Neutrophil (primary cell): ENCODE data around the gene TBC1D17.

Experiments used
- H3K27ac ChIP-seq: fragments of 200-600 bp; sonication (generic); 2 replicates; pipeline ENCODE4 v1.5.1; 2016; ENCODE audit warnings: mild to moderate bottlenecking, moderate library complexity
- H3K27me3 ChIP-seq: fragments of 200-600 bp; sonication (generic); 2 replicates; pipeline ENCODE4 v1.6.0; 2016; ENCODE audit warnings: mild to moderate bottlenecking
- H3K36me3 ChIP-seq: fragments of 200-600 bp; sonication (generic); 2 replicates; pipeline ENCODE4 v1.5.1; 2017
- H3K4me1 ChIP-seq, 2 experiments: fragments of 200-600 bp in 1 of 2; sonication (generic) in 1 of 2; 1 replicate in 1 of 2; 2 replicates in 1 of 2; pipeline versions ENCODE4 v1.5.1 to v1.6.1; 2013 to 2016; ENCODE audit warnings: low read depth in 1 of 2, low read length in 1 of 2, mild to moderate bottlenecking in 1 of 2, moderate library complexity in 1 of 2; ENCODE audit not compliant: control insufficient read depth in 1 of 2, insufficient read depth in 1 of 2
- H3K4me3 ChIP-seq, 2 experiments: fragments of 200-600 bp in 1 of 2; sonication (generic) in 1 of 2; 1 replicate in 1 of 2; 2 replicates in 1 of 2; pipeline ENCODE4 v1.5.1; 2013 to 2016; ENCODE audit warnings: low read depth in 1 of 2, low read length in 1 of 2, mild to moderate bottlenecking in 1 of 2, moderate library complexity in 1 of 2
- H3K9me3 ChIP-seq: fragments of 200-600 bp; sonication (generic); 2 replicates; pipeline ENCODE4 v1.5.1; 2016
- TF ChIP-seq, protein P1 (sequence below): fragments of 200-600 bp; sonication (generic); IDR thresholded peaks from 2 replicates; pipeline ENCODE4 v1.5.1; 2016; ENCODE audit warnings: antibody characterized with exemption

Gene TBC1D17

DNA sequence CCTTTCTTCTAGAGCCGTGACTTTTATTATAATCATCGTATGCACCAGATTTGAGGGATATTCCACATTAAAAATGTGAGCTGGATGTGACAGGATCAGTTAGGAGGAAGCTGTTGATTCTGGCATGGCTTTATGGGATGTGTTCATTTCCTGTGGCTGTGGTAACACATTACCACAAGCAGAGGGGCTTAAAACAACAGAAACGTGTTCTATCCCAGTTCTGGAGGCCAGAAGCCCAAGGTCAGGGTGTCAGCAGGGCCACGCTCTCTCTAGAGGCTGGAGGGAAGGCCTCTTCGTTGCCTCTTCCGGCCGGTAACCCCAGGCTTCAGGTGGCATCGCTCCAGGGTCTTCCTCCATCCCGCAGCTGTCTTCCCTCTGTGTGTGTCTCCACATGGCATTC, 44.9 kb upstream of the TBC1D17 start:
- no peaks in the 10 kb centered on the region for H3K9me3 ChIP-seq
- H3K36me3 ChIP-seq: peaks cover 98% of the 10 kb centered on the region
- H3K4me1 ChIP-seq: peaks cover 29 to 31% of the 10 kb centered on the region in 2 experiments
- H3K4me3 ChIP-seq: peak overlapping the region; percentile 0 to 53
- no peaks in the 10 kb centered on the region for H3K27me3 ChIP-seq
- TF ChIP-seq, protein P1, sequence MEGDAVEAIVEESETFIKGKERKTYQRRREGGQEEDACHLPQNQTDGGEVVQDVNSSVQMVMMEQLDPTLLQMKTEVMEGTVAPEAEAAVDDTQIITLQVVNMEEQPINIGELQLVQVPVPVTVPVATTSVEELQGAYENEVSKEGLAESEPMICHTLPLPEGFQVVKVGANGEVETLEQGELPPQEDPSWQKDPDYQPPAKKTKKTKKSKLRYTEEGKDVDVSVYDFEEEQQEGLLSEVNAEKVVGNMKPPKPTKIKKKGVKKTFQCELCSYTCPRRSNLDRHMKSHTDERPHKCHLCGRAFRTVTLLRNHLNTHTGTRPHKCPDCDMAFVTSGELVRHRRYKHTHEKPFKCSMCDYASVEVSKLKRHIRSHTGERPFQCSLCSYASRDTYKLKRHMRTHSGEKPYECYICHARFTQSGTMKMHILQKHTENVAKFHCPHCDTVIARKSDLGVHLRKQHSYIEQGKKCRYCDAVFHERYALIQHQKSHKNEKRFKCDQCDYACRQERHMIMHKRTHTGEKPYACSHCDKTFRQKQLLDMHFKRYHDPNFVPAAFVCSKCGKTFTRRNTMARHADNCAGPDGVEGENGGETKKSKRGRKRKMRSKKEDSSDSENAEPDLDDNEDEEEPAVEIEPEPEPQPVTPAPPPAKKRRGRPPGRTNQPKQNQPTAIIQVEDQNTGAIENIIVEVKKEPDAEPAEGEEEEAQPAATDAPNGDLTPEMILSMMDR: no peak
- H3K27ac ChIP-seq: peak overlapping the region; percentile 85

DNA sequence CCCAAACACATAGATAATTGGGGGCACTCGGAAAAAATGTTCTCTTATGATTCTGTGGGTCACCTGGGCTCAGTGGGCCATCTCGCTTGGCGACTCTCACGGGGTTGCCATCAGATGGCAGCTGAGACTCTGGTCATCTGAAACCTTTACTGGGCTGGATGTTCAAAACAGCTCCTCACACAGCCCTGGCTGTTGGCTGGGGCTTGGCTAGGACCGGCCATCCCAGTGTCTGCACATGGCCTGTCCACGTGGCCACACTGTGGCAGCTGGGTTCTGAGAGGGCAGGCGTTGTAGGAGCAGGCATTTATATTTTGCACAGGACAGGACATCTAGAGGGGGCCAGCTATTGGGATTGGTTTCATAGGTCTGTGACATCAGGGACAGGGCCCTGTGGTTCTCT, 43.9 kb upstream of the TBC1D17 start:
- H3K36me3 ChIP-seq: peaks cover 99% of the 10 kb centered on the region
- TF ChIP-seq, protein P1: no peak

DNA sequence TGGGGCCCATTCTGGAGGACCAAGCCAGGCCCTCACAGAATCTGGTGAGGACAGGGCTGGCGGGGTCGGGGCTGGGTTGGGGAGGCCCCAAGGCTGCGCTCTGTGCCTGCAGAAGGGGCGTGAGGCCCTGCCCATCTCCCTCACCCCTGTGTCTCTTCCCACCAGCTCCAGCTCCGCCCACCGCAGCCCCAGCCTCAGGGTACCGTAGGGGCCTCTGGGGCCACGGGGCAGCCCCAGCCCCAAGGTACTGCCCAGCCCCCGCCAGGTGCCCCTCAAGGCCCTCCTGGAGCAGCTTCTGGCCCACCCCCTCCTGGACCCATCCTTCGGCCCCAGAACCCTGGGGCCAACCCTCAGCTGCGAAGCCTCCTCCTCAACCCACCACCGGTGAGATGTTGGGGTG, 41.9 kb upstream of the TBC1D17 start:
- no peaks in the 10 kb centered on the region for H3K9me3 ChIP-seq
- no peak overlapping the region for H3K27ac ChIP-seq
- no peak overlapping the region for H3K4me3 ChIP-seq
- TF ChIP-seq, protein P1: no peak
- no peaks in the 10 kb centered on the region for H3K27me3 ChIP-seq
- H3K4me1 ChIP-seq: peaks cover 28 to 29% of the 10 kb centered on the region in 2 experiments
- peaks cover 99% of the 10 kb centered on the region for H3K36me3 ChIP-seq

More for the DNA sequence above, 43.9 kb upstream of the TBC1D17 start:
- H3K4me3 ChIP-seq: no peak overlapping the region
- peak overlapping the region; percentile 85 for H3K27ac ChIP-seq
- peaks cover 29 to 31% of the 10 kb centered on the region in 2 experiments for H3K4me1 ChIP-seq
- H3K27me3 ChIP-seq: no peaks in the 10 kb centered on the region
- H3K9me3 ChIP-seq: no peaks in the 10 kb centered on the region

- no peak overlapping the region for H3K27ac ChIP-seq
- H3K36me3 ChIP-seq: peaks cover 96% of the 10 kb centered on the region
- TF ChIP-seq, protein P1: no peak
Measured at GRCh38 chr19:49836176-49837008, 41.1 kb upstream of the TBC1D17 start.

DNA sequence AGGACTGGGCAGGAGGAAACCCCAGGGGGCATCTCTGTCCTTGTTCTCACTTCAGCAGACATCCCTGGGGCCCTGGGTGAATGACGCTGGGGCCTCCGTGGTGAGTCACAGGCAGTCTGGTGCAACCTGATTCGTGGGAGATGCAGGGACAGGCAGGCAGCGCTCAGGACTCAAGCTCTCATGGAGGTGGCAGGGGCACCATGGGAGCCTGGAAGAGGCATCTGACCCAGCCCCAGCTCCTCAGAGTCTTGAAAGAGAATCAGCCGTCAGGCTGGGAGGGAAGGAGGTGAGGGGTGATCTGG, 40.5 kb upstream of the TBC1D17 start:
- H3K9me3 ChIP-seq: no peaks in the 10 kb centered on the region
- peaks cover 14 to 15% of the 10 kb centered on the region in 2 experiments for H3K4me1 ChIP-seq
- H3K36me3 ChIP-seq: peaks cover 90% of the 10 kb centered on the region
- H3K27me3 ChIP-seq: no peaks in the 10 kb centered on the region
- no peak overlapping the region for H3K27ac ChIP-seq
- H3K4me3 ChIP-seq: no peak overlapping the region
- TF ChIP-seq, protein P1: no peak

More at GRCh38 chr19:49836176-49837008, 41.1 kb upstream of the TBC1D17 start:
- no peak overlapping the region for H3K4me3 ChIP-seq
- no peaks in the 10 kb centered on the region for H3K27me3 ChIP-seq
- no peaks in the 10 kb centered on the region for H3K9me3 ChIP-seq
- peaks cover 20% of the 10 kb centered on the region in 2 experiments for H3K4me1 ChIP-seq
